K562 (cell line): Measurements from ENCODE around the gene ADAT3. TPM values are rescaled to one million over a fixed set of nuclear protein-coding genes. Genes with fewer than 3 reads are reported as not detected.

Experiments used
- ATAC-seq: fragments of 200-7000 bp; cut with Tn5 transposase; 3 replicates; pipeline ENCODE4 v1.9.1; 2020; ENCODE audit warnings: moderate library complexity
- BruUV-seq: library from RNA; stranded (reverse); fragments of 400-500 nt; replicated peaks from 2 replicates; lab custom pipeline; 2021; lab: Mats Ljungman, UMichigan
- CTCF ChIA-PET: fragments of 300-600 bp; formaldehyde crosslinking; extraction: SDS; loops from one replicate; lab custom pipeline; 2021; ENCODE audit warnings: low intra/inter-chr PET ratio; lab: Yijun Ruan, JAX
- POLR2A ChIA-PET: fragments of 300-600, 350-650 bp; sonication (Branson Sonifier 250); formaldehyde crosslinking; extraction: SDS; loops from one replicate; lab custom pipeline; 2021; ENCODE audit warnings: antibody characterized with exemption, inconsistent platforms; lab: Yijun Ruan, JAX
- DNase-seq, 4 experiments: peaks; one replicate each; pipeline versions ENCODE4 v3.0.0 to v3.0.0-alpha.2; 2011 to 2018; ENCODE audit warnings: low spot score in 3 of 4, mixed read lengths in 3 of 4; ENCODE audit errors: extremely low read depth in 1 of 4
- FAIRE-seq: peaks from 2 replicates; lab custom pipeline; 2011; peaks lifted over from hg19 to GRCh38; lab: Jason Lieb, UNC
- H2AFZ ChIP-seq: 2 replicates; pipeline ENCODE4 v1.6.0; 2011; ENCODE audit warnings: low read depth, low read length, control low read depth, inconsistent platforms
- H3K27ac ChIP-seq: fragments of 200-600 bp; 3 replicates; pipeline ENCODE4 v1.8.0; 2011; ENCODE audit warnings: low read depth, mild to moderate bottlenecking, control low read depth, inconsistent platforms, low read length, moderate library complexity, mixed read lengths; ENCODE audit errors: extremely low read depth
- H3K27me3 ChIP-seq, 2 experiments: fragments of 300-600 bp in 1 of 2; 2 replicates in 1 of 2; 3 replicates in 1 of 2; pipeline versions ENCODE4 v1.6.0 to v1.8.0; 2011; ENCODE audit warnings: inconsistent platforms in 2 of 2, low read length in 2 of 2, mild to moderate bottlenecking in 1 of 2, mixed read lengths in 1 of 2, moderate library complexity in 1 of 2; ENCODE audit not compliant: control insufficient read depth in 2 of 2, insufficient read depth in 2 of 2
- H3K36me3 ChIP-seq: fragments of 300-600 bp; 3 replicates; pipeline ENCODE4 v1.8.0; 2011; ENCODE audit warnings: mild to moderate bottlenecking, low read length, inconsistent platforms; ENCODE audit not compliant: control insufficient read depth, insufficient read depth
- H3K4me1 ChIP-seq, 2 experiments: fragments of 200-600 bp in 1 of 2; replicated peaks in 1 of 2; 2 replicates in 1 of 2; 3 replicates in 1 of 2; pipeline versions ENCODE4 v1.5.1 to v1.8.0; 2011; ENCODE audit warnings: inconsistent platforms in 2 of 2, low read length in 2 of 2, mild to moderate bottlenecking in 1 of 2, mixed read lengths in 1 of 2, moderate library complexity in 1 of 2; ENCODE audit not compliant: control insufficient read depth in 2 of 2, insufficient read depth in 2 of 2
- H3K4me2 ChIP-seq: 2 replicates; pipeline ENCODE4 v1.6.1; 2011; ENCODE audit warnings: low read length, control low read depth, inconsistent platforms, mixed read lengths; ENCODE audit not compliant: insufficient read depth
- H3K4me3 ChIP-seq: fragments of 200-600 bp; sonication (generic), shearing (Covaris generic); 2 replicates; pipeline ENCODE4 v1.5.1; 2016; ENCODE audit warnings: control low read depth, inconsistent platforms
- H3K79me2 ChIP-seq: fragments of 200-600 bp; 3 replicates; pipeline ENCODE4 v1.8.0; 2011; ENCODE audit warnings: low read length, inconsistent platforms; ENCODE audit not compliant: control insufficient read depth, insufficient read depth
- H3K9ac ChIP-seq, 2 experiments: 2 replicates each; pipeline versions ENCODE4 v1.6.0 to v1.6.1; 2011; ENCODE audit warnings: low read depth in 2 of 2, low read length in 2 of 2, control low read depth in 1 of 2, inconsistent platforms in 1 of 2, mild to moderate bottlenecking in 1 of 2, mixed read lengths in 1 of 2; ENCODE audit not compliant: insufficient read depth in 1 of 2
- H3K9me1 ChIP-seq: one replicate; pipeline ENCODE4 v1.6.0; 2011; ENCODE audit warnings: inconsistent platforms, mild to moderate bottlenecking, low read length, moderate library complexity; ENCODE audit not compliant: control insufficient read depth, insufficient read depth
- H3K9me3 ChIP-seq: replicated peaks from 2 replicates; pipeline ENCODE4 v1.5.1; 2011; ENCODE audit warnings: low read depth, low read length, inconsistent platforms; ENCODE audit not compliant: control insufficient read depth, insufficient read depth
- H4K20me1 ChIP-seq: replicated peaks from 2 replicates; pipeline ENCODE4 v1.6.1; 2011; ENCODE audit warnings: low read length, inconsistent platforms, mixed read lengths; ENCODE audit not compliant: control insufficient read depth, insufficient read depth
- ARHGAP35 ChIP-seq: fragments of 450-650 bp; IDR thresholded peaks from 2 replicates; pipeline ENCODE4 v1.6.1; 2018; ENCODE audit not compliant: partially characterized antibody
- BMI1 ChIP-seq: fragments of 150-350 bp; IDR thresholded peaks from 2 replicates; pipeline ENCODE4 v1.6.1; 2014; ENCODE audit warnings: low read length
- CTBP1 ChIP-seq: fragments of 450-650 bp; IDR thresholded peaks from 2 replicates; pipeline ENCODE4 v1.6.1; 2016; ENCODE audit warnings: borderline replicate concordance
- ELF1 ChIP-seq: fragments of 200-800 bp; sonication (Bioruptor generic); IDR thresholded peaks from 2 replicates; pipeline ENCODE4 v1.6.1; 2016; ENCODE audit warnings: missing genetic modification characterization, missing compliant biosample characterization
- ETV5 ChIP-seq: sonication (generic); formaldehyde crosslinking; IDR thresholded peaks from 2 replicates; pipeline ENCODE4 v1.4.0; 2020; ENCODE audit warnings: low read depth, mild to moderate bottlenecking, missing genetic modification reagents
- HOXB6 ChIP-seq: fragments of 250-450 bp; sonication (Bioruptor Pico); IDR thresholded peaks from 2 replicates; pipeline ENCODE4 v1.5.1; 2022; ENCODE audit warnings: mild to moderate bottlenecking, borderline replicate concordance
- MTF1 ChIP-seq: fragments of 250-450 bp; sonication (Bioruptor Pico); IDR thresholded peaks from 2 replicates; pipeline ENCODE4 v1.9.0; 2021; ENCODE audit warnings: moderate library complexity, mild to moderate bottlenecking, inconsistent platforms, borderline replicate concordance
- POU5F1 ChIP-seq: fragments of 150-350 bp; IDR thresholded peaks from 2 replicates; pipeline ENCODE4 v1.6.1; 2014; ENCODE audit warnings: borderline replicate concordance, low read length, low read depth, mild to moderate bottlenecking; ENCODE audit not compliant: partially characterized antibody
- PPARD ChIP-seq: fragments of 250-450 bp; sonication (Bioruptor Pico); IDR thresholded peaks from 2 replicates; pipeline ENCODE4 v1.8.0; 2022; ENCODE audit warnings: inconsistent platforms, mild to moderate bottlenecking, moderate library complexity
- RBM34 ChIP-seq: fragments of 200-400 bp; formaldehyde crosslinking; IDR thresholded peaks from 2 replicates; pipeline ENCODE4 v1.6.1; 2018; ENCODE audit warnings: low read length, borderline replicate concordance; ENCODE audit not compliant: insufficient read depth
- TOE1 ChIP-seq, 2 experiments: fragments of 450-650 bp in 1 of 2; sonication (generic) in 1 of 2; formaldehyde crosslinking in 1 of 2; IDR thresholded peaks; 2 replicates each; pipeline versions ENCODE4 v1.7.1 to v1.8.0; 2016 to 2022; ENCODE audit warnings: borderline replicate concordance in 2 of 2, mild to moderate bottlenecking in 2 of 2, antibody characterized with exemption in 1 of 2, inconsistent platforms in 1 of 2, low read depth in 1 of 2, missing genetic modification reagents in 1 of 2, moderate library complexity in 1 of 2
- ZBTB12 ChIP-seq: fragments of 250-450 bp; sonication (Bioruptor Pico); IDR thresholded peaks from 2 replicates; pipeline ENCODE4 v1.4.0; 2020
- ZC3H4 ChIP-seq: sonication (generic); formaldehyde crosslinking; IDR thresholded peaks from 2 replicates; pipeline ENCODE4 v1.9.0; 2021; ENCODE audit warnings: missing genetic modification reagents, borderline replicate concordance
- ZNF140 ChIP-seq: fragments of 250-450 bp; sonication (Bioruptor Pico); IDR thresholded peaks from 2 replicates; pipeline ENCODE4 v1.8.0; 2021; ENCODE audit warnings: moderate library complexity, mild to moderate bottlenecking, inconsistent platforms
- ZNF146 ChIP-seq: IDR thresholded peaks from one replicate; pipeline ENCODE4 v1.6.1; 2018; ENCODE audit warnings: missing compliant biosample characterization; ENCODE audit not compliant: unreplicated experiment
- ZNF384 ChIP-seq: IDR thresholded peaks from 2 replicates; pipeline ENCODE4 v1.6.1; 2012; ENCODE audit warnings: low read depth, low read length, improper control_type of control experiment
- WGBS: fragments of 100-300 bp; shearing (Covaris generic); methylation state at CpG from one replicate; pipeline ENCODE4 v1.1.6; 2016; ENCODE audit warnings: low coverage, mixed read lengths; ENCODE audit not compliant: insufficient coverage; ENCODE audit errors: missing lambda C conversion rate; 5-methylcytosine and 5-hydroxymethylcytosine counted together
- in situ Hi-C: fragments of 300-500 bp; cut with MboI; formaldehyde crosslinking; loops from 4 replicates; pipeline ENCODE4 v1.15.0; 2018; ENCODE audit warnings: inconsistent platforms, mixed read lengths
- intact Hi-C: fragments of 100-400 bp; cut with micrococcal nuclease; formaldehyde crosslinking; loops from 2 replicates; pipeline ENCODE4 v1.14.2; 2022
- polyA plus RNA-seq, 8 experiments: library from polyadenylated mRNA; depleted of rRNA in 4 of 8; stranded (reverse) in 5 of 8; unstranded in 3 of 8; fragments of >200 nt; fragmentation: Nextera tagmentation in 2 of 8; fragmentation: Illumina TruSeq in 1 of 8; extraction: Ambion mirVana in 2 of 8; extraction: Trizol in 1 of 8; gene quantifications; 2 replicates each; pipeline versions ENCODE4 v1.2.1 to v1.2.3, GENCODE V29; 2011 to 2014; ENCODE audit warnings: inconsistent platforms in 1 of 8, missing spikeins in 1 of 8
- total RNA-seq, 7 experiments: library from RNA; depleted of rRNA in 6 of 7; stranded (reverse); fragments of >200 nt in 6 of 7; fragmentation: Illumina TruSeq in 2 of 7; extraction: Trizol in 2 of 7; gene quantifications; 2 replicates each; pipeline versions ENCODE4 v1.2.1 to v1.2.3, GENCODE V29; 2011 to 2021; ENCODE audit warnings: low replicate concordance in 1 of 7

ADAT3 gene
- total and polyA plus RNA-seq, 9 of the 15 experiments (the other 6 are each of a cell fraction or from before 2014, with no cell fraction given): 0.67 to 15.6 (median 7.8) TPM; not detected in 4

- ChIA-PET CTCF (interaction anchor here (0.6 to 1.2 kb wide), 5 partner anchors 54 to 306 kb away, joined by 3 to 6 read pairs (median 3); no protein-coding TSS in a partner anchor), POLR2A (interaction anchor here (0.6 kb wide), 1 partner anchor 8 kb away, joined by 3 read pairs; no protein-coding TSS in a partner anchor)
- peak; percentile 86 to 88 (median 87) for DNase-seq
- Histone ChIP-seq H3K27me3 (no peaks in the 10 kb centered on the region), H3K4me1 (peaks cover 3 to 30% of the 10 kb centered on the region in 2 experiments; a peak in 3 of 5 replicates), H3K9me1 (no peaks in the 10 kb centered on the region), H3K4me3 (no peak overlapping the region), H3K9me3 (0 out of 2 replicates have a peak, but pooled peaks cover 7% of the 10 kb centered on the region), H3K4me2 (peak overlapping the region; percentile 74), H3K9ac (peak overlapping the region in 1 of 2 experiments; percentile 77; a peak in 2 of 4 replicates), H3K27ac (no peak overlapping the region), H2AFZ (peak overlapping the region; percentile 87), H3K36me3 (peaks cover 9% of the 10 kb centered on the region; the same call in 1 of the 3 replicates), H4K20me1 (no peaks in the 10 kb centered on the region), H3K79me2 (no peaks in the 10 kb centered on the region)
- BruUV-seq: no TSS peak
- in situ Hi-C loops: no loop called here
- 20% methylated on average over 37 of the region's 42 CpGs for WGBS
- peak; percentile 54 for FAIRE-seq
- intact Hi-C loops: loop anchor here (5.0 kb wide), 1 partner anchor 133 kb away; no protein-coding TSS in a partner anchor
- peak; percentile 98 for ATAC-seq
- TF ChIP-seq TOE1 (IDR thresholded peaks at IDR 0.05; ENCODE audit: borderline replicate concordance) (no peak), TOE1 (CRISPR knock-in tag; IDR thresholded peaks at IDR 0.05; ENCODE audit: borderline replicate concordance, low read depth) (no peak), MTF1 (CRISPR knock-in tag) (no peak), POU5F1 (no peak), ZNF146 (CRISPR knock-in tag) (no peak), ZC3H4 (CRISPR knock-in tag) (no peak), CTBP1 (peak; percentile 22; the same call in 1 of the 2 replicates), ETV5 (no peak), RBM34 (no peak), ARHGAP35 (no peak), HOXB6 (CRISPR knock-in tag) (no peak), ZNF140 (CRISPR knock-in tag) (no peak), ELF1 (tag) (no peak), PPARD (CRISPR knock-in tag) (no peak), ZBTB12 (CRISPR knock-in tag) (no peak), ZNF384 (peak; percentile 45; the same call in 1 of the 2 replicates), BMI1 (no peak)
Measured at GRCh38 chr19:1929021-1929742, 24.0 kb downstream of the ADAT3 start.
